ENCODE measurements around the gene SVOPL. TPM values are rescaled to one million over a fixed set of nuclear protein-coding genes. Genes with fewer than 3 reads are reported as not detected.

SVOPL gene
- total RNA-seq, 4 donors from 2014 or later, result 0.28 to 1.5 TPM; not detected in 2

DNA sequence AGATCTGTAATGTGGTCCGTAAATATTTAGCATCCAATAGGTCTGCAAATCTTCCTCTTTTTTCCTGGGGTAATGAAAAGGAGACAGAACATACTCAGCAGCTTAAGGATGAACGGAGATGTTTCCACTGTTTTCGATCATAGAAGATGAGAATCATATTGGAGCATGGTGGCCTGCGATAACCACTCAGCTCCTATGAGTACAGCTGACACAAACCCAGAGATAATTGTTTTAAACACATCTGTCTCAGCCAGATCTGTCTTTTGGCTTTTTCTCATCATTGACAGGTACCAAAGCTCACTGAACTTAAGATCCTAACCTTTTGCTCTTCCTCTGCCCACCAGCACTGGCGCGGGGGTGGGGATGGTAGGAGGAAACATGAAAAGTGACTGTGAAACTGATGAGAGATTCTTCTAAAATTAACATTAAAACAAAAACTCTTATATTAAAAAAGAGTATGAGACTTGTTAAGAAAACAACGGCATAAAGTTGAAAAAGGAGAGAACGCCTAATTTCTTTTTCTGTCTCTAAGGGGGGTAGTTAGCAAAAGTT, 71.0 kb downstream of the SVOPL start:
- Histone ChIP-seq H3K9me3 (no peaks in the 10 kb centered on the region), H3K4me1 (no peaks in the 10 kb centered on the region), H3K27ac (no peak overlapping the region), H3K27me3 (no peaks in the 10 kb centered on the region), H3K4me3 (no peak overlapping the region), H3K36me3 (no peaks in the 10 kb centered on the region)
- no peak for DNase-seq
- no peak for TF ChIP-seq POLR2A (IDR thresholded peaks at IDR 0.05)
- TF ChIP-seq, protein P1, sequence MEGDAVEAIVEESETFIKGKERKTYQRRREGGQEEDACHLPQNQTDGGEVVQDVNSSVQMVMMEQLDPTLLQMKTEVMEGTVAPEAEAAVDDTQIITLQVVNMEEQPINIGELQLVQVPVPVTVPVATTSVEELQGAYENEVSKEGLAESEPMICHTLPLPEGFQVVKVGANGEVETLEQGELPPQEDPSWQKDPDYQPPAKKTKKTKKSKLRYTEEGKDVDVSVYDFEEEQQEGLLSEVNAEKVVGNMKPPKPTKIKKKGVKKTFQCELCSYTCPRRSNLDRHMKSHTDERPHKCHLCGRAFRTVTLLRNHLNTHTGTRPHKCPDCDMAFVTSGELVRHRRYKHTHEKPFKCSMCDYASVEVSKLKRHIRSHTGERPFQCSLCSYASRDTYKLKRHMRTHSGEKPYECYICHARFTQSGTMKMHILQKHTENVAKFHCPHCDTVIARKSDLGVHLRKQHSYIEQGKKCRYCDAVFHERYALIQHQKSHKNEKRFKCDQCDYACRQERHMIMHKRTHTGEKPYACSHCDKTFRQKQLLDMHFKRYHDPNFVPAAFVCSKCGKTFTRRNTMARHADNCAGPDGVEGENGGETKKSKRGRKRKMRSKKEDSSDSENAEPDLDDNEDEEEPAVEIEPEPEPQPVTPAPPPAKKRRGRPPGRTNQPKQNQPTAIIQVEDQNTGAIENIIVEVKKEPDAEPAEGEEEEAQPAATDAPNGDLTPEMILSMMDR (IDR thresholded peaks at IDR 0.05), result no peak
- intact Hi-C loops (cut with DNase I; ENCODE audit: low total_unique reads), result no loop called here

DNA sequence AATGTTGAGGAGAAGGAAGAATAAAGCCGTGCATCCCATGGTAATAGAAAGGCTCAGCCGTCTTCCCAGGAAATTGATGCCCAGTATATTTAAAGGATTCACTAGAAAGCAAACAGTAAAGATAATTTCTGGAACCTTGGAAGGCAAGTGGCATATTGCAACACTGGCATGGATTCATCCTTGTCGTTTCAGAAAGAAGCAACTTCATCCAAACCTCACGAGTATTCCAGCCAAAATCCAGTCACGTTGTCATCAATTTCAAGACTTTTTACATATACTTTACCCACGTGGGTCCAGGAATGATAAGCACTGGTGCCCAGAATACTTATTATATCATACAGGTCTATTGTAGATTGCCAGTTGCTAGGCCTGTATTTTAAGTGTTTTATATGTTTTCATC, 73.8 kb downstream of the SVOPL start:
- no peaks in the 10 kb centered on the region for H3K4me1 ChIP-seq
- intact Hi-C loops (cut with DNase I; ENCODE audit: low total_unique reads), result no loop called here
- H3K27ac ChIP-seq, result no peak overlapping the region
- no peaks in the 10 kb centered on the region for H3K36me3 ChIP-seq
- no peaks in the 10 kb centered on the region for H3K9me3 ChIP-seq
- DNase-seq, result no peak
- H3K27me3 ChIP-seq, result no peaks in the 10 kb centered on the region
- no peak overlapping the region for H3K4me3 ChIP-seq
- TF ChIP-seq POLR2A (IDR thresholded peaks at IDR 0.05), result no peak
- TF ChIP-seq, protein P1 (IDR thresholded peaks at IDR 0.05), result no peak

DNA sequence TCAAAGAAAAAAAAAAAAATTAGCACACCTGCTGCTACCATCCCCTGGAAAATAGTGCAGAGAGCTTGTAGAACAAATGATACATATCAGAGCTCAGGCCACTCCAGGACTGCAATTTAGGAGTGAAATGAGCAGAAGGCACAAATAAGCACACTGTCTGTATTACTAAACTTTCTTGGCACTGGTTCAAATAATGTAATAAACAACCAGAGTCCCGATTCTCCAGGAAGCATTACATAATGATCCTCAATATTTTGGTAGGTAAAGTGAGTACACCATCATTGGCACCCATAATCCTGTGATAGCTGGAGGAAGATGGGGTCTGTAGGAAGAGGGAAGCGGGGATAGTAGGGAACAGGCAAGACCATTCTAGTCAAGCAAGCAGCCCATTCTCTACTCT, 74.3 kb downstream of the SVOPL start:
- Histone ChIP-seq H3K27me3 (no peaks in the 10 kb centered on the region), H3K4me1 (no peaks in the 10 kb centered on the region), H3K9me3 (no peaks in the 10 kb centered on the region), H3K4me3 (no peak overlapping the region), H3K27ac (no peak overlapping the region), H3K36me3 (no peaks in the 10 kb centered on the region)
- TF ChIP-seq, protein P1 (IDR thresholded peaks at IDR 0.05), result no peak
- TF ChIP-seq POLR2A (IDR thresholded peaks at IDR 0.05), result no peak
- no peak for DNase-seq
- intact Hi-C loops (cut with DNase I; ENCODE audit: low total_unique reads), result no loop called here

DNA sequence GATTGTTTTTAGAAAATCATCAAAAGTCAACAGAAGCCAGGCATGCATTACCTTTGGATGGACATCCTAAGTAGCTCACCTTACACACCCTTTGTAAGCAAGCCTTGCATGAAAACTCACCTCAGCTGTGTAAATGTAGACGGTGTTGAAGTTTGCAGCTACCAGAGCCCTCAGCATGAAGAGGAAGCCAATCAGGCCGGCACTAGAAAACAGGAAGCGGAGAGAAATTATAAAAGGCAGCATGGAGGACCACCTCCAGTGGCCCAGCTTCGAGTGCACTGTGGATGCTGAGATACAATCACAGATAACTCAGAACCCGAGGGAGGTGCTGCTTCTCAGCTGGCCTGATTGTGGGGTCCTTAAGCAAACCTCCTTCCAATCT, 75.3 kb downstream of the SVOPL start:
- Histone ChIP-seq H3K4me1 (no peaks in the 10 kb centered on the region), H3K4me3 (no peak overlapping the region), H3K36me3 (no peaks in the 10 kb centered on the region), H3K27ac (no peak overlapping the region), H3K27me3 (no peaks in the 10 kb centered on the region), H3K9me3 (no peaks in the 10 kb centered on the region)
- no peak for DNase-seq
- intact Hi-C loops (cut with DNase I; ENCODE audit: low total_unique reads), result no loop called here
- TF ChIP-seq POLR2A (IDR thresholded peaks at IDR 0.05), result no peak
- TF ChIP-seq, protein P1 (IDR thresholded peaks at IDR 0.05), result no peak

DNA sequence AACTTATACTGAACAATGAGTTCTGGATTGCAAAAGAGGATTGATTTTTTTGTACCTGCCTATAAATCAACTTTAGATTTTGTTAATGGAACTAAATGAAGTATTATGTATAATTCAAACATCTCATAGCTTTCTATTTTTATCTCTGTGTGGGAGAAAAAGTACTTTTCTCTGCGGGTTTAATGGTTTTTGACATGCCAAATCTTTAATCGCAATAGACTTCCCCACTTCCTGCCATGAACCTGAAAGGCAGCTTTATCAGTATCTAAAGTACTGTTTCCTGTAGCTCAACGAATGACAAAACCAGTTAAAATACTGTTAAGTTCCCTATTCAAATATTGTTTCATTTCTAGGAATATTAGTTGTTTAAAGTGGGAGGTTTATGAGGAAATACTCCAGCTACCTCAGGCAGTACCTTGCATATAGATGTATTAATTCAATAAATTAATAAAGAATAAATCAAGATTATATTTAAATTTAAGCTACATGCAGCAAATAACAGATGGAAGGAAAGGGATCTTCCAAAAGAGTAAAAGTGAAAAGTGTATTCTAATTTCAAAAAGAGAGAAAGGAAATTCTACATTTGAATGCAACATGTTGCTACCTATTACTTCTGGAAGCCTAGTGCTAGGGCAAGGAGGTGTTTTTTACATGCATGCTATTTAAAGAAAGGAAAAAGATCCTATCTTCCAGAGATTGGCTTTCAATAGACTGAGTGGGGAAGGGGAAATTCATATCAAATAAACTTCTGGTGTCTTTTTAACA, 75.9 kb downstream of the SVOPL start:
- Histone ChIP-seq H3K27ac (no peak overlapping the region), H3K36me3 (no peaks in the 10 kb centered on the region), H3K27me3 (no peaks in the 10 kb centered on the region), H3K9me3 (no peaks in the 10 kb centered on the region), H3K4me1 (no peaks in the 10 kb centered on the region), H3K4me3 (no peak overlapping the region)
- DNase-seq, result no peak
- intact Hi-C loops (cut with DNase I; ENCODE audit: low total_unique reads), result no loop called here
- TF ChIP-seq, protein P1 (IDR thresholded peaks at IDR 0.05), result no peak
- no peak for TF ChIP-seq POLR2A (IDR thresholded peaks at IDR 0.05)

Data from uterus (tissue), 4 donors.